ENCODE measurements around the gene PLCB1.
A peak's percentile ranks its signal among the peaks of the same experiment; 100 is the strongest.
"Not testable (repeated sequence)": the region's sequence is repeated elsewhere in the genome, so short reads cannot be mapped to it uniquely, and the experiment has no call there.

PLCB1 gene

GRCh38 chr20:8131598-8132483 lies at the start of gene PLCB1:
TSS of gene PLCB1 (plus strand) at chr20:8132266. CDS start at chr20:8132652, 386 bp downstream.
- DNase-seq (ENCODE audit: low read depth in 2 of 2), result peak; percentile 54 to 75

GRCh38 chr20:8082989-8083388 lies 49.1 kb upstream of the PLCB1 start:
- DNase-seq (ENCODE audit: low read depth in 2 of 2), result no peak

- DNase-seq (ENCODE audit: low read depth in 2 of 2), result no peak
These were observed 42.4 kb upstream of the PLCB1 start for GRCh38 chr20:8089668-8090067.

- no peak for DNase-seq (ENCODE audit: low read depth in 2 of 2)
These were observed 37.6 kb upstream of the PLCB1 start for GRCh38 chr20:8094415-8094818.

GRCh38 chr20:8094850-8095249 lies 37.2 kb upstream of the PLCB1 start:
- no peak for DNase-seq (ENCODE audit: low read depth in 2 of 2)

- no peak for DNase-seq (ENCODE audit: low read depth in 2 of 2)
These were observed 36.2 kb upstream of the PLCB1 start for GRCh38 chr20:8095648-8096572.

GRCh38 chr20:8097307-8097706 lies 34.8 kb upstream of the PLCB1 start:
- no peak for DNase-seq (ENCODE audit: low read depth in 2 of 2)

GRCh38 chr20:8104252-8104651 lies 27.8 kb upstream of the PLCB1 start:
- DNase-seq (ENCODE audit: low read depth in 2 of 2), result no peak

GRCh38 chr20:8114612-8115011 lies 17.5 kb upstream of the PLCB1 start:
- not testable (repeated sequence) for DNase-seq (ENCODE audit: low read depth in 2 of 2)

- no peak for DNase-seq (ENCODE audit: low read depth in 2 of 2)
These were observed 16.6 kb upstream of the PLCB1 start for GRCh38 chr20:8115436-8115835.

- DNase-seq (ENCODE audit: low read depth in 2 of 2), result no peak
These were observed 15.8 kb upstream of the PLCB1 start for GRCh38 chr20:8116067-8116811.

- DNase-seq (ENCODE audit: low read depth in 2 of 2), result no peak
These were observed 14.4 kb upstream of the PLCB1 start for GRCh38 chr20:8117636-8118035.

GRCh38 chr20:8118039-8118438 lies 14.0 kb upstream of the PLCB1 start:
- no peak for DNase-seq (ENCODE audit: low read depth in 2 of 2)

- DNase-seq (ENCODE audit: low read depth in 2 of 2), result no peak
These were observed 13.3 kb upstream of the PLCB1 start for GRCh38 chr20:8118760-8119159.

GRCh38 chr20:8121666-8122065 lies 10.4 kb upstream of the PLCB1 start:
- DNase-seq (ENCODE audit: low read depth in 2 of 2), result no peak

- DNase-seq (ENCODE audit: low read depth in 2 of 2), result no peak
These were observed 7.4 kb upstream of the PLCB1 start for GRCh38 chr20:8124639-8125038.

GRCh38 chr20:8126181-8126580 lies 5.9 kb upstream of the PLCB1 start:
- DNase-seq (ENCODE audit: low read depth in 2 of 2), result no peak

- DNase-seq (ENCODE audit: low read depth in 2 of 2), result no peak
These were observed 5.2 kb upstream of the PLCB1 start for GRCh38 chr20:8126841-8127378.

GRCh38 chr20:8127553-8128255 lies 4.4 kb upstream of the PLCB1 start:
- DNase-seq (ENCODE audit: low read depth in 2 of 2), result no peak

- DNase-seq (ENCODE audit: low read depth in 2 of 2), result no peak
These were observed 3.6 kb upstream of the PLCB1 start for GRCh38 chr20:8128291-8129060.

All from stimulated activated CD8-positive, alpha-beta memory T cell treated with anti-CD3 and anti-CD28 coated beads, Interleukin-7, amount 100 ng/mL, for 4 hours (primary cell).